HEK293 (cell line): ENCODE results near the gene TRAF2.

Experiments used
- BCL11B ChIP-seq: fragments of 450-650 bp; formaldehyde crosslinking; IDR thresholded peaks from 2 replicates; pipeline ENCODE4 v1.5.1; 2016; ENCODE audit warnings: low read depth, missing biosample characterization, missing genetic modification characterization
- GLI4 ChIP-seq: fragments of 450-650 bp; formaldehyde crosslinking; IDR thresholded peaks from 2 replicates; pipeline ENCODE4 v1.5.1; 2016; ENCODE audit warnings: missing biosample characterization, missing genetic modification characterization
- GLIS2 ChIP-seq: fragments of 450-650 bp; formaldehyde crosslinking; IDR thresholded peaks from 2 replicates; pipeline ENCODE4 v1.5.1; 2016; ENCODE audit warnings: missing biosample characterization, missing genetic modification characterization
- KLF10 ChIP-seq: fragments of 450-650 bp; IDR thresholded peaks from 2 replicates; pipeline ENCODE4 v1.5.1; 2018; ENCODE audit warnings: missing biosample characterization, mild to moderate bottlenecking, missing genetic modification characterization
- SP2 ChIP-seq: fragments of 450-650 bp; formaldehyde crosslinking; IDR thresholded peaks from 2 replicates; pipeline ENCODE4 v1.5.1; 2016; ENCODE audit warnings: missing biosample characterization, missing genetic modification characterization
- ZBTB7A ChIP-seq: fragments of 450-650 bp; formaldehyde crosslinking; IDR thresholded peaks from 2 replicates; pipeline ENCODE4 v1.5.1; 2016; ENCODE audit warnings: low read depth, missing biosample characterization, missing genetic modification characterization
- ZFP37 ChIP-seq: fragments of 450-650 bp; formaldehyde crosslinking; IDR thresholded peaks from 2 replicates; pipeline ENCODE4 v1.5.1; 2016; ENCODE audit warnings: missing biosample characterization, missing genetic modification characterization
- ZNF10 ChIP-seq: fragments of 450-650 bp; formaldehyde crosslinking; IDR thresholded peaks from 2 replicates; pipeline ENCODE4 v1.5.1; 2017; ENCODE audit warnings: missing biosample characterization, missing genetic modification characterization
- ZNF132 ChIP-seq: fragments of 450-650 bp; formaldehyde crosslinking; IDR thresholded peaks from 2 replicates; pipeline ENCODE4 v1.5.1; 2017; ENCODE audit warnings: missing biosample characterization, missing genetic modification characterization, borderline replicate concordance
- ZNF23 ChIP-seq: fragments of 450-650 bp; formaldehyde crosslinking; IDR thresholded peaks from 2 replicates; pipeline ENCODE4 v1.5.1; 2016; ENCODE audit warnings: missing biosample characterization, missing genetic modification characterization, borderline replicate concordance
- ZNF416 ChIP-seq: fragments of 450-650 bp; formaldehyde crosslinking; IDR thresholded peaks from 2 replicates; pipeline ENCODE4 v1.5.1; 2016; ENCODE audit warnings: missing biosample characterization, missing genetic modification characterization
- ZNF585B ChIP-seq: fragments of 450-650 bp; formaldehyde crosslinking; IDR thresholded peaks from 2 replicates; pipeline ENCODE4 v1.5.1; 2016; ENCODE audit warnings: missing biosample characterization, missing genetic modification characterization
- ZNF670 ChIP-seq: fragments of 450-650 bp; formaldehyde crosslinking; IDR thresholded peaks from 2 replicates; pipeline ENCODE4 v1.5.1; 2016; ENCODE audit warnings: missing biosample characterization, missing genetic modification characterization, low read depth
- ZNF776 ChIP-seq: fragments of 450-650 bp; formaldehyde crosslinking; IDR thresholded peaks from 2 replicates; pipeline ENCODE4 v1.5.0; 2017; ENCODE audit warnings: missing biosample characterization, missing genetic modification characterization, borderline replicate concordance
- ZXDB ChIP-seq: fragments of 450-650 bp; formaldehyde crosslinking; IDR thresholded peaks from 2 replicates; pipeline ENCODE4 v1.5.1; 2016; ENCODE audit warnings: missing biosample characterization, missing genetic modification characterization
- TF ChIP-seq, protein P1 (sequence below): fragments of 450-650 bp; formaldehyde crosslinking; IDR thresholded peaks from 2 replicates; pipeline ENCODE4 v1.5.1; 2016; ENCODE audit warnings: missing biosample characterization, missing genetic modification characterization
- TF ChIP-seq, protein P2 (sequence below): fragments of 450-650 bp; formaldehyde crosslinking; IDR thresholded peaks from 2 replicates; pipeline ENCODE4 v1.5.1; 2016; ENCODE audit warnings: missing biosample characterization, missing genetic modification characterization
- TF ChIP-seq, protein P3 (sequence below): fragments of 450-650 bp; formaldehyde crosslinking; IDR thresholded peaks from 2 replicates; pipeline ENCODE4 v1.5.1; 2016; ENCODE audit warnings: missing biosample characterization, missing genetic modification characterization
- TF ChIP-seq, protein P4 (sequence below): fragments of 450-650 bp; formaldehyde crosslinking; IDR thresholded peaks from 2 replicates; pipeline ENCODE4 v1.5.1; 2016; ENCODE audit warnings: missing biosample characterization, missing genetic modification characterization, low read depth
- TF ChIP-seq, protein P5 (sequence below): fragments of 450-650 bp; formaldehyde crosslinking; IDR thresholded peaks from 2 replicates; pipeline ENCODE4 v1.5.1; 2016; ENCODE audit warnings: missing biosample characterization, missing genetic modification characterization
- TF ChIP-seq, protein P6 (sequence below): fragments of 450-650 bp; formaldehyde crosslinking; IDR thresholded peaks from 2 replicates; pipeline ENCODE4 v1.5.1; 2017; ENCODE audit warnings: missing biosample characterization, missing genetic modification characterization

TRAF2 gene

DNA sequence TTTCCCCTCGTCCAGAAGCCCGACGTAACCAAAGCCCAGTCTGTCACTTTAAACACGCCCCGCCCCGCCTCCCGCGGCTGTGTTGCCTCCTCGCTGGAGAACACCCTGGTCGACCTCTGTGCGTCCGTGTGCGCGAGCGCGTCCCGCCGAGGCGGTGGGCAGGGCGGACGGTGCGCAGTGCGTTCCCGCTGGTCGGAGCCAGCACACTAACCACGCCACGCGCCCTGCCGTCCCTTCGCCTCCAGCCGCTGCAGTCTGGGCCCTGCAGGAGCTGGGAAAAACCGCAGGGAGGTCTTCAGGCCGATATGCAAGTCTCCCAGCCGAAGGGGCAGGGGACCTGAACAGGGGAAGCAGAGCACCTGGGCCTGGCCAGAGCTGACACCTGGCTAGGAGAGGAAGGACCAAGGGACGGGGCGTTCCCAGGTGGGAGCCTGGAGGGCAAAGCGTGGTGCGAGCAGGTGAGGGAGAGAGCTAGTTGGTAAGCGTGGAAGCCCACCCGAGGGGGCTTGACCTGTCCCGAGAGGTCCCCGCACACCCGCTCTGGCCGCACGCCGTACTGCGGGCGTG is 38.4 kb upstream of the TRAF2 start (continued):
- TF ChIP-seq, protein P1, sequence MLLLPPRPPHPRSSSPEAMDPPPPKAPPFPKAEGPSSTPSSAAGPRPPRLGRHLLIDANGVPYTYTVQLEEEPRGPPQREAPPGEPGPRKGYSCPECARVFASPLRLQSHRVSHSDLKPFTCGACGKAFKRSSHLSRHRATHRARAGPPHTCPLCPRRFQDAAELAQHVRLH (tag by site-specific recombination), result no peak
- TF ChIP-seq KLF10 (tag by site-specific recombination), result 0 out of 2 replicates have a peak, but pooled peaks have one; percentile 17
- TF ChIP-seq, protein P2, sequence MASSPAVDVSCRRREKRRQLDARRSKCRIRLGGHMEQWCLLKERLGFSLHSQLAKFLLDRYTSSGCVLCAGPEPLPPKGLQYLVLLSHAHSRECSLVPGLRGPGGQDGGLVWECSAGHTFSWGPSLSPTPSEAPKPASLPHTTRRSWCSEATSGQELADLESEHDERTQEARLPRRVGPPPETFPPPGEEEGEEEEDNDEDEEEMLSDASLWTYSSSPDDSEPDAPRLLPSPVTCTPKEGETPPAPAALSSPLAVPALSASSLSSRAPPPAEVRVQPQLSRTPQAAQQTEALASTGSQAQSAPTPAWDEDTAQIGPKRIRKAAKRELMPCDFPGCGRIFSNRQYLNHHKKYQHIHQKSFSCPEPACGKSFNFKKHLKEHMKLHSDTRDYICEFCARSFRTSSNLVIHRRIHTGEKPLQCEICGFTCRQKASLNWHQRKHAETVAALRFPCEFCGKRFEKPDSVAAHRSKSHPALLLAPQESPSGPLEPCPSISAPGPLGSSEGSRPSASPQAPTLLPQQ, result peak; percentile 34; the same call in 1 of the 2 replicates
- TF ChIP-seq, protein P3, sequence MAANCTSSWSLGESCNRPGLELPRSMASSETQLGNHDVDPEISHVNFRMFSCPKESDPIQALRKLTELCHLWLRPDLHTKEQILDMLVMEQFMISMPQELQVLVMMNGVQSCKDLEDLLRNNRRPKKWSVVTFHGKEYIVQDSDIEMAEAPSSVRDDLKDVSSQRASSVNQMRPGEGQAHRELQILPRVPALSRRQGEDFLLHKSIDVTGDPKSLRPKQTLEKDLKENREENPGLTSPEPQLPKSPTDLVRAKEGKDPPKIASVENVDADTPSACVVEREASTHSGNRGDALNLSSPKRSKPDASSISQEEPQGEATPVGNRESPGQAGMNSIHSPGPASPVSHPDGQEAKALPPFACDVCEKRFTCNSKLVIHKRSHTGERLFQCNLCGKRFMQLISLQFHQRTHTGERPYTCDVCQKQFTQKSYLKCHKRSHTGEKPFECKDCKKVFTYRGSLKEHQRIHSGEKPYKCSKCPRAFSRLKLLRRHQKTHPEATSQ (tag by site-specific recombination), result peak; percentile 69; the same call in 1 of the 2 replicates
- no peak for TF ChIP-seq ZNF416 (tag by site-specific recombination)
- peak; percentile 88 for TF ChIP-seq SP2 (tag by site-specific recombination)
- TF ChIP-seq ZNF776 (tag by site-specific recombination), result no peak
- peak; percentile 91 for TF ChIP-seq GLIS2
- no peak for TF ChIP-seq ZNF23 (tag by site-specific recombination)
- TF ChIP-seq ZNF132 (tag by site-specific recombination), result no peak
- TF ChIP-seq ZNF670 (tag by site-specific recombination), result no peak
- no peak for TF ChIP-seq ZNF585B (tag by site-specific recombination)
- TF ChIP-seq, protein P4, sequence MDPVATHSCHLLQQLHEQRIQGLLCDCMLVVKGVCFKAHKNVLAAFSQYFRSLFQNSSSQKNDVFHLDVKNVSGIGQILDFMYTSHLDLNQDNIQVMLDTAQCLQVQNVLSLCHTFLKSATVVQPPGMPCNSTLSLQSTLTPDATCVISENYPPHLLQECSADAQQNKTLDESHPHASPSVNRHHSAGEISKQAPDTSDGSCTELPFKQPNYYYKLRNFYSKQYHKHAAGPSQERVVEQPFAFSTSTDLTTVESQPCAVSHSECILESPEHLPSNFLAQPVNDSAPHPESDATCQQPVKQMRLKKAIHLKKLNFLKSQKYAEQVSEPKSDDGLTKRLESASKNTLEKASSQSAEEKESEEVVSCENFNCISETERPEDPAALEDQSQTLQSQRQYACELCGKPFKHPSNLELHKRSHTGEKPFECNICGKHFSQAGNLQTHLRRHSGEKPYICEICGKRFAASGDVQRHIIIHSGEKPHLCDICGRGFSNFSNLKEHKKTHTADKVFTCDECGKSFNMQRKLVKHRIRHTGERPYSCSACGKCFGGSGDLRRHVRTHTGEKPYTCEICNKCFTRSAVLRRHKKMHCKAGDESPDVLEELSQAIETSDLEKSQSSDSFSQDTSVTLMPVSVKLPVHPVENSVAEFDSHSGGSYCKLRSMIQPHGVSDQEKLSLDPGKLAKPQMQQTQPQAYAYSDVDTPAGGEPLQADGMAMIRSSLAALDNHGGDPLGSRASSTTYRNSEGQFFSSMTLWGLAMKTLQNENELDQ (tag by site-specific recombination), result no peak
- peak; percentile 88 for TF ChIP-seq ZBTB7A (tag by site-specific recombination)
- peak; percentile 39; the same call in 1 of the 2 replicates for TF ChIP-seq ZXDB (tag by site-specific recombination)
- peak; percentile 48; the same call in 1 of the 2 replicates for TF ChIP-seq ZNF10 (tag by site-specific recombination)
- no peak for TF ChIP-seq GLI4
- TF ChIP-seq, protein P5, sequence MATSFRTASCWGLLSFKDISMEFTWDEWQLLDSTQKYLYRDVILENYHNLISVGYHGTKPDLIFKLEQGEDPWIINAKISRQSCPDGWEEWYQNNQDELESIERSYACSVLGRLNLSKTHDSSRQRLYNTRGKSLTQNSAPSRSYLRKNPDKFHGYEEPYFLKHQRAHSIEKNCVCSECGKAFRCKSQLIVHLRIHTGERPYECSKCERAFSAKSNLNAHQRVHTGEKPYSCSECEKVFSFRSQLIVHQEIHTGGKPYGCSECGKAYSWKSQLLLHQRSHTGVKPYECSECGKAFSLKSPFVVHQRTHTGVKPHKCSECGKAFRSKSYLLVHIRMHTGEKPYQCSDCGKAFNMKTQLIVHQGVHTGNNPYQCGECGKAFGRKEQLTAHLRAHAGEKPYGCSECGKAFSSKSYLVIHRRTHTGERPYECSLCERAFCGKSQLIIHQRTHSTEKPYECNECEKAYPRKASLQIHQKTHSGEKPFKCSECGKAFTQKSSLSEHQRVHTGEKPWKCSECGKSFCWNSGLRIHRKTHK (tag by site-specific recombination), result no peak
- TF ChIP-seq, protein P6, sequence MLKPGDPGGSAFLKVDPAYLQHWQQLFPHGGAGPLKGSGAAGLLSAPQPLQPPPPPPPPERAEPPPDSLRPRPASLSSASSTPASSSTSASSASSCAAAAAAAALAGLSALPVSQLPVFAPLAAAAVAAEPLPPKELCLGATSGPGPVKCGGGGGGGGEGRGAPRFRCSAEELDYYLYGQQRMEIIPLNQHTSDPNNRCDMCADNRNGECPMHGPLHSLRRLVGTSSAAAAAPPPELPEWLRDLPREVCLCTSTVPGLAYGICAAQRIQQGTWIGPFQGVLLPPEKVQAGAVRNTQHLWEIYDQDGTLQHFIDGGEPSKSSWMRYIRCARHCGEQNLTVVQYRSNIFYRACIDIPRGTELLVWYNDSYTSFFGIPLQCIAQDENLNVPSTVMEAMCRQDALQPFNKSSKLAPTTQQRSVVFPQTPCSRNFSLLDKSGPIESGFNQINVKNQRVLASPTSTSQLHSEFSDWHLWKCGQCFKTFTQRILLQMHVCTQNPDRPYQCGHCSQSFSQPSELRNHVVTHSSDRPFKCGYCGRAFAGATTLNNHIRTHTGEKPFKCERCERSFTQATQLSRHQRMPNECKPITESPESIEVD (tag by site-specific recombination), result no peak
- peak; percentile 97 for TF ChIP-seq BCL11B (tag by site-specific recombination)
- TF ChIP-seq ZFP37 (tag by site-specific recombination), result peak; percentile 84
- TF ChIP-seq, all 188 proteins: peak for 42
